ENCODE data around the gene VARS2.

- no peak for TF ChIP-seq POLR2A (IDR thresholded peaks at IDR 0.05)
- TF ChIP-seq CTCF (IDR thresholded peaks at IDR 0.05) = no peak
- TF ChIP-seq POLR2AphosphoS5 (IDR thresholded peaks at IDR 0.05) = no peak
Observed at GRCh38 chr6:30888816-30889495, 25.1 kb upstream of the VARS2 start.
